ENCODE results near the gene THBD.

DNA sequence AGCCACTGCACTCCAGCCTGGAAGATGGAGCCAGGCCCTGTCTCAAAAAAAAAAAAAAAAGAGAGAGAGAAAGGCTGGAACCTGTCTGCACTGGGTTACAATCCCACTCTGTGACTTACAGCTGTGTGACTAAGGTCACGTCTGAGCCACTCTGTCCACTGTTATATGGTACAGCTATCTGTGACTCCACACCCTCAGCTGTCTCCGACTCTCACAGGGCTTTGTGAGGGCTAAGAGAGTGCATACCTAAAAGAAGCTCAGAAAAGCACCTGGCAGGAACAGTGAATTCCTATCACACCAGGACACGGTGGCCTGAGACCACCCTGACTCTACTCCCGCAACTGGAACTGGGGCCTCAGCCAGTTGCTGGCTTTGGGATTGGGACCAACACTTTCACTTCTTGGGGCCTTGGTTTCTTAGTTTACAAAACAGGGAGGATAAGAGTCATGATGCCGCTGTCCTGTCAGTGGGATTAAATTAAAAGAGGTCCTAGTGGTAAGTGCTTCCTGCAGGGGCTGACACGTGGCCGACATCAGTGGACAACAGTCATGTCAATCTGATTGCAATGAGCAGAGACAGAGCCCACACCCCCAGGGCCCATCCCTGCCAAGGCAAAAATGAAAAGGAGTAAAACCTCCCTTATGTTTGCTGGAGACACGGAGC lies 42.4 kb upstream of the THBD start:
- TF ChIP-seq, protein P1, sequence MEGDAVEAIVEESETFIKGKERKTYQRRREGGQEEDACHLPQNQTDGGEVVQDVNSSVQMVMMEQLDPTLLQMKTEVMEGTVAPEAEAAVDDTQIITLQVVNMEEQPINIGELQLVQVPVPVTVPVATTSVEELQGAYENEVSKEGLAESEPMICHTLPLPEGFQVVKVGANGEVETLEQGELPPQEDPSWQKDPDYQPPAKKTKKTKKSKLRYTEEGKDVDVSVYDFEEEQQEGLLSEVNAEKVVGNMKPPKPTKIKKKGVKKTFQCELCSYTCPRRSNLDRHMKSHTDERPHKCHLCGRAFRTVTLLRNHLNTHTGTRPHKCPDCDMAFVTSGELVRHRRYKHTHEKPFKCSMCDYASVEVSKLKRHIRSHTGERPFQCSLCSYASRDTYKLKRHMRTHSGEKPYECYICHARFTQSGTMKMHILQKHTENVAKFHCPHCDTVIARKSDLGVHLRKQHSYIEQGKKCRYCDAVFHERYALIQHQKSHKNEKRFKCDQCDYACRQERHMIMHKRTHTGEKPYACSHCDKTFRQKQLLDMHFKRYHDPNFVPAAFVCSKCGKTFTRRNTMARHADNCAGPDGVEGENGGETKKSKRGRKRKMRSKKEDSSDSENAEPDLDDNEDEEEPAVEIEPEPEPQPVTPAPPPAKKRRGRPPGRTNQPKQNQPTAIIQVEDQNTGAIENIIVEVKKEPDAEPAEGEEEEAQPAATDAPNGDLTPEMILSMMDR (IDR thresholded peaks at IDR 0.05; ENCODE audit: low read depth, low read length): no peak
- TF ChIP-seq POLR2A (IDR thresholded peaks at IDR 0.05; ENCODE audit: extremely low read depth, insufficient read length): no peak
- TF ChIP-seq, protein P2, sequence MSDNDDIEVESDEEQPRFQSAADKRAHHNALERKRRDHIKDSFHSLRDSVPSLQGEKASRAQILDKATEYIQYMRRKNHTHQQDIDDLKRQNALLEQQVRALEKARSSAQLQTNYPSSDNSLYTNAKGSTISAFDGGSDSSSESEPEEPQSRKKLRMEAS (IDR thresholded peaks at IDR 0.05; ENCODE audit: low read depth, low read length): no peak

Measured in NB4 (cell line).